Measurements from ENCODE around the gene RBM44. TPM values are rescaled to one million over a fixed set of nuclear protein-coding genes. Genes with fewer than 3 reads are reported as not detected.

RBM44 gene
- total RNA-seq, 1 experiment from 2014 or later, result 0.20 TPM

DNA sequence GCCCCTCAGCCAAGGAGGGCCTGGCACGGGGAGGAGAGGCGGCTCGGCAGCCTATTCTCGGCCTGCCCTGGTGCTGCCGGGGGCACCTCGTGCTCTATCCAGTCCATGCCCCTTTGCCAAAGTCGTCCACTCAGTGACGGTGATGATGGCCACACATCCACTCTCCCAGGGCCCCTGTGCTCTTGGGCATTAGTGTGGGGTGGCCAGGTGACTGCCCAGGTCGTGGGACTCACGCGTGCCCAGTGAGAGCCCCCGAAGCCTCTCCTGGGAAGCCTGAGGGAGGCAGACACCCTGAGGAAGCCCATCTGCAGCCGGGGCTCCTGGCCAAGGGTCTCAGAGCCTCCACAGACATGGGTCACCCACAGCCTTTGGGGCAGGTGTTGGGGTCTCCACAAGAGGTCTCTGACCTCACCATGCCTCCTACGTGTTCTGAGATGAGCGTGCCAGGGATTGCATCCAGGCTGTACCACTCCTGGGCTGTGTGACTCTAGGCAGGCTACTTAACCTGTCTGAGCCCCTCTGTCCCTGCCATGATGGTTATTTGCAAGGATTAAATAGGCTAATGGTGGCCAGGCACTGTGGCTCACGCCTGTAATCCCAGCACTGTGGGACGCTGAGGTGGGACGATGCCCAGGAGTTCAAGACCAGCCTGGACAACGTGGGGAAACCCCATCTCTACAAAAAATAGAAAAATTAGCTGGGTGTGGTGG, 73.8 kb downstream of the RBM44 start:
- Histone ChIP-seq H3K9me3 (no peaks in the 10 kb centered on the region), H3K36me3 (peaks cover 41% of the 10 kb centered on the region), H3K4me3 (no peak overlapping the region), H3K27me3 (no peaks in the 10 kb centered on the region)
- no peak for DNase-seq

DNA sequence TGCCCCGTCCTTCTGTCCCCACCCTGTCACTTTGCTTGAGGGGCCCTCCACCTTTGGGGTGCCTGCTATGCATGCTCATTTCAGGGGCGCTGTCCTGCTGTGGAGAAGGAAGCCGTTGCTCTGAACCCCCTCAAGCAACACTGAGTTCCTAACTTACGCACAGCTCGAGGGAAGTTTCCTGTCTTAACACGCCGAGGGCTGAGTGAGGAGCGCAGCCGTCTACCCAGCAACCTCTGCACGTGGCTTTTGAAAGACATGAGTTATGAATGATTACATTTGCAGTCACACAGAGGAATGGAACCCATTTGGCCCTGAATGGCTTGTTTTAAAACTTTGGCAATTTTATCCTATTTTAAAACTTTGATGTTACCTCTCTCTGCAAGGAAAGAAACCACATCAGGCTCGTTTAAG, 74.8 kb downstream of the RBM44 start:
- peaks cover 46% of the 10 kb centered on the region for H3K36me3 ChIP-seq
- no peak for DNase-seq
- no peaks in the 10 kb centered on the region for H3K27me3 ChIP-seq
- no peaks in the 10 kb centered on the region for H3K9me3 ChIP-seq
- no peak overlapping the region for H3K4me3 ChIP-seq

DNA sequence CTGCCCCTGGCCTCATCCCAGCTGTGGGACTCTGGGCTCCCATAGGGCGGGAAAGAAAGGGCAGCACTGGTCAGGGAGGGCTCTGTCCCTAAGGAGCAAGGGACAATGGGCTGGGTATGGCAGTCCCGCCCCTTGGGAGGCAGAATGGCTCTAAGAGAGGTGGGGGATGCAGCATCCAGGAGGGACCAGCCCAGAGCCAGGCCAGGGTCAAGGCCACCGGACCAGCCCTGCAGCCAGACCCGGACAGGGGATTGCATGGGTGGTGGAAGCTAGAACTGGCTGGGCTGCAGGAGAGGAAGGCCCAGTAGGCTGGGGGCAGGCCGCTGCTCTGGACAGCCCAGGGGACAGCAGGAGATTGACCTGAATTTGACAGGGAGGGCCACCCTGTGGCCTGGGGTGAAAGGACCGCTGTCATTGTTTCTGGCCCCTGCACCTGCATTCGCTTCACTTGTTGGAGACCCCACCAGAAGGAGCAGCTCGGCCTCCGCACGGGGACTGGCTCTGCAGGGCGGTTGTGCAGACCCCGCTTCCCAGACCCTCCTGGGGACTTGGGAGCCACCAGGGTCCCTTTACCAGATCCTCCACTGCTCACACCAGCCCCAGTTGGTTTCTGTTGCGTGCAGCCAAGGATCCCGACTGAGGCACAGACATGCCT, 75.4 kb downstream of the RBM44 start:
- Histone ChIP-seq H3K9me3 (no peaks in the 10 kb centered on the region), H3K4me3 (no peak overlapping the region), H3K27me3 (no peaks in the 10 kb centered on the region), H3K36me3 (peaks cover 47% of the 10 kb centered on the region)
- DNase-seq, result no peak

DNA sequence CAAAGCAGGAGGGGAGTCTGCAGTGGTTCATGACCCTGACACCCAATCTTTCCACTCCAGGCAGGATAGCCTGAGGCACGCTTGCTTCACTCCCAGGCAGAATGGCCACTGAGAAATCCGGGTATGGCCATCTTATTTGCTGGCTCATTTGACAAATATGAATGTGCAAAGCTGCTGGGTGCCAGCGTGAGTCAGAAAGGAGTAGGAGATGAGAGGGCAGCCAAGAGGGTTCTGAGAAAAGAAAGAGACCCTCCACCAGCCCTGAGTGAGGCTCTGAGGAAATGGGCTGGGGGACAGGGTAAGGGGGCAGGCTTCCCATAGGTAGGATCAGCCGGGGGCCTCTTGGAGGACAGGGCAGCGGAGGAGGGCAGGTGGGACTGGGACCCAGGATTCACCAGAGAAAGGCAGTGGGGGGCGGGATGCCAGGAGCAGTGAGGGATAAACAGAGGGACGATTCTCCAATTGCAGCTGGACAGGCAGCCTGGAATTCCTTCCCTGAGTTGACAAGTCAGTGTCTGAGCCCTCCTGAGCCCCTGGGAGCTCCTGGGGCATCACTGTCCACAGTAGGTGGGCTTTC, 76.1 kb downstream of the RBM44 start:
- peak; percentile 93 for DNase-seq
- Histone ChIP-seq H3K9me3 (no peaks in the 10 kb centered on the region), H3K4me3 (no peak overlapping the region), H3K27me3 (no peaks in the 10 kb centered on the region), H3K36me3 (peaks cover 45% of the 10 kb centered on the region)

DNA sequence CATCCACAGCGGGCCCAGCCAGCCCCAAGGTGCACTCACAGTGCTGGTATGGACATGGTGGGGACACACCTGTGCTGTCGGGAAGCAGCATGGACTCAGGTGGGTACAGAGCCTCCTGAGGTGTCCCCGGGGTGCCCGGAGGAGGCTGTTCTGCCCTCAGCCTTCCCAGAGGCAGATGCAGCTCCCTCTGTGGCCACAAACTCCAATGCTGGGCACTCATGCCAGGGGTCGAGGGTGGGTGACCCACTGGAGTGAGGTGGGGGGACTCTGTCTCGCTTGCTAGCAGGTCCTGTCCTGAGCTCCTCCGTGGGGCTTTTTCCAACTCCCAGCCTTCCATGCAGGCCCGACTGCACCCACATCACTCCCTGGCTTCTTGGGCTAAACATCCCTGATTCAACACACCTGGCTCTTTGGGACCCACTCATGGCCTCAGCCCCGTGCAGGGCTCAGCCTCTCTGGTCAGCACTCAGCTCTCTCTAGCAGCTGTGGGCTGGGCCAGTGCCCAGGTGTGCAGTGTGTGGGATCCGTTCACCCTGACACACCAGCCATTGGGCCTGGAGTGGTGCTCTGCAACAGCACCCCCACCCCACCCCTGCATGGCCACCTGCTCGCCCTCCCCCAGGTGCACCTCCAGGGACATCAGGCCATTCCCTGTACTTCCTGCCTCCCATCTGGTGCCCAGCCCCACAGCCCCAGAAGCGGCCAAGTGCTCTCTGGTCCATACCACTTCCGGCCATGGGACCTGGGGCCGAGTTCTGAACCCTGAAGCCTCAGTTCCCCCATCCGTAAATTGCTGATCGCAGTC, 76.9 kb downstream of the RBM44 start:
- Histone ChIP-seq H3K27me3 (no peaks in the 10 kb centered on the region), H3K4me3 (no peak overlapping the region), H3K9me3 (no peaks in the 10 kb centered on the region), H3K36me3 (peaks cover 51% of the 10 kb centered on the region)
- no peak for DNase-seq

DNA sequence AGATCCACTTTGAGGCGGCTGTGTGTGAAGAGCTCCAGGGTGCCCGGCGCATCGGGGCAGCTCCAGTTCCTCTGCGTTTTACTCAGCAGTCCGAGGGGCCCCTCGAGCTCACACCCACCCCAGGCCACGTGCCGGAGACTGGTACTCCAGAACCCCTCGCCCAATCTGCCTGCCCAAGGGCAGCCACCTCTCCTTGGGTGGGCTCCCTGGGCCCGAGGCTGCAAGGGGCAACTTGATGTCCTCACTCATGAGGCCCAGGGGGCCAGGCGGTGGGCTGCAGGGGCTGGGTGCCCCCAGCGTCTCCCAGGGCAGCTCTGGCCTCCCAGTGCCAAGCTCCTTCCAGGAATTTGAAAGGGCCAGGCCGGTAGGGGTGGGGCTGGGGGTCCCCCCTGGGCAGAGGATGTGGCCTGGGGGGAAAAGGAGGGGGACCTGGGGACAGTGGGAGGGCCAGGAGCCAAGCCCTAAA, 77.5 kb downstream of the RBM44 start:
- Histone ChIP-seq H3K4me3 (no peak overlapping the region), H3K27me3 (no peaks in the 10 kb centered on the region), H3K36me3 (peaks cover 57% of the 10 kb centered on the region), H3K9me3 (no peaks in the 10 kb centered on the region)
- no peak for DNase-seq

DNA sequence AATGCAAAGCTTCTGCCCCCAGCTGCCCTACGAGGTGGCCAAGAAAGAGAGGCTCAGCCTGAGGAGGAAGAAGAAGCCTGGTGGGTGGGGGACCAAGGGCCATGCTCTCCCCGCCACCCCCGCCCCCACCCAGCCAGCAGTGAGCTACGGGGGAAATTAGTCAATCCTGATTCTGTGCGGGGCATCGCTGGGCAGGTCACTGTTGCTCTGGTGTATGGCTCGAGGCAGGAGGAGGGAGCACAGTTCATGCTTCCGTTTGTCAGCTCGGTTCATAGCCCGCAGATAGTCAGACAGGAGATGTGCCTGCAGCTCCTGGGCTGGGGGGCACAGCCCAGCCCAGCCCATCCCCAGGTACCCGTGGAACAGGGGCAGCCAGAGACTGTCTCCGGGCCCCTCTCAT, 78.0 kb downstream of the RBM44 start:
- no peak for DNase-seq
- Histone ChIP-seq H3K4me3 (no peak overlapping the region), H3K36me3 (peaks cover 61% of the 10 kb centered on the region)

DNA sequence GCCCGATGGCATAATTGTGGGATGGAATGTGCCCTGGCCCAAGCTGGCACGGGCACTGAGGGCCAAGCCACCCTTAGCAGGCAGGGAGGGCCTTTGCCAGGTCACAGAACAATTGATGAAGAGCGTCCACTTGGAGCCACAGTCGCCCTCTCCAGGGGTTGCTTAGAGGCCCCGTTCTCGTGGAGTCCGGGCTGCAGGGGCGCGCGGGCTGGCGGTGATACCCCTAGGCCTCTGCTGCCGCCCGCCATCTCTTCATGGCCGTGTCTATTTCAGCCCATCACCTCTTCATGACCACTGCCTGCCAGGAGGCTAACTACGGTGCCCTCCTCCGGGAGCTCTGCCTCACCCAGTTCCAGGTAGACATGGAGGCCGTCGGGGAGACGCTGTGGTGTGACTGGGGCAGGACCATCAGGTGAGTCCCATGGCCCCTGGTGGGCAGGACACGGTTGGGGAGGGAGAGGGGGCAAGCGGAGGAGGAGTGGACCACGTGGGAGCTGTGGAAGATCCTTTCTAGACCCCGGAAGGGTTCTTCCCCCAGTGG, 78.4 kb downstream of the RBM44 start:
- no peak overlapping the region for H3K4me3 ChIP-seq
- no peaks in the 10 kb centered on the region for H3K27me3 ChIP-seq
- peaks cover 61% of the 10 kb centered on the region for H3K36me3 ChIP-seq
- no peaks in the 10 kb centered on the region for H3K9me3 ChIP-seq
- DNase-seq, result no peak

More for the DNA sequence above, 78.0 kb downstream of the RBM44 start:
- Histone ChIP-seq H3K9me3 (no peaks in the 10 kb centered on the region), H3K27me3 (no peaks in the 10 kb centered on the region)

DNA sequence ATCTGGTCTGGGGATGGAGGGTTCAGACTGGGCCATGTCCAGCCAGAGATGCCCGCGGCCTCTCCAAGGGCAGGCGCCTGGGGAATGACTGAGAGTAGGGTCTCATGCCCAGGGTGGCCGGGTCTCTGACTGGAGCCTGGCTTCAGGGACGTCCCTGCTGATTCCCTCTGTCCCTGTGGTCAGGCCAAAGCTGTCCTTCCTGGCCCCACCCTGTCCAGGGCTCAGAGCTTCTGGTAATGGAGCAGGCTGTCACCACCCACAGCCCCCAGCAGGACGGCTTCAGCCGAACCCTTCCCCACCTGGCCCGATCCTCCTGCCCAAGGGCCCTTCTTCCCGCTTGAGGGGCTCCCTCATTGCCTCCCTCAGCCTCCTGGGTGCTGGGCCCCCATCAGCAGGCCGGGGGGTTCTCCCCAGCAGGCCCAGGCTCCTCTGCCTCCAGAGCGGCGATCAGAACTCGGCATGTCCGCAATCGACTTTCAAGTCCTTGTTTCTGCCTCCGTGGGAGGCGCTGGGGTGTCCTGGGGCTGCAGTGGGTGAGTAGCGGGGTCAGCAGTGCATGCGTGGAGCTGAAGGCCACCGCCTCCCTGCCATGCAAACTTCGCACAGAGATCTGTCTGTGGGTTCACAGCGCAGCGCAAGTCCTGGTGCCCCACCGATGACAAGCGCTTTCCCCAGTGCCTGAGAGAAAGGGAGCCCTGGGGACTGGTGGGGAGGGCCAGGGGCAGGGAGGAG, 79.2 kb downstream of the RBM44 start:
- no peak for DNase-seq
- H3K4me3 ChIP-seq, result no peak overlapping the region
- no peaks in the 10 kb centered on the region for H3K27me3 ChIP-seq
- peaks cover 68% of the 10 kb centered on the region for H3K36me3 ChIP-seq
- H3K9me3 ChIP-seq, result no peaks in the 10 kb centered on the region

DNA sequence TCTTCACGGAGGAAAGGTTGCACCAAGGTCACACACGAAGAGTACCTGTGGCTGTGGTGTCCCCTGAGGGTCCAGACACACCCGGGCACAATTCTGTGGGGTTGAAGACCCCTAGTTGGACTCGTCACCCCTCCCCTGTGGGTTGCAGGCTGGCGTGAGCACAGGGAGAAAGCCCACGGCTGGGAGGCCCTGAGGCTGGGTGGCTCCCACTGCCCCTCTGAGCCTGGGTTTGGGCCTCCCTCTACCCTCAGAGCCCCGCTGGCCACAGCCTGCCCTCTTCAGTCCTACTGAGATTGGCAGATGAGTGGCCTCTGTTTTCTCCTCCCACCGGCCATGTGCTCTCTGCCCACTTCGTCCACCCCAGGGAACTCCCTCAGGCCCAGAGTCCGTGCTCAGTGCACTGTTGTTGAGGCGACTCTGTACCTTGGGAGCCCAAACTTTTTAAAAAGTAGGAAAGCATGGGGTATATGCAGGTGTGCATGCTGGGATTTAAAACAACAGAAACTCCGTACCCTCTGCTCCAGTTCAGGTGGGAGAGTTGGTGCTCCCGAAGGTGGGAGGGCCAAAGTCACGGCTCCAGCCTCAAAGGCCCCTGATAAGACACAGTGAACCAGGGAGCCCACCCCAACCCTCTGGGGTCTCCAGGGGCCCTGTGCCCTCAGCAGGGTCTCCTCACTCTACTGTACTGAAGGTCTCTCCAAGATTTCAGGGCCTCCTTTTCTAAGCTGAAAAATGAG, 79.9 kb downstream of the RBM44 start:
- Histone ChIP-seq H3K36me3 (peaks cover 72% of the 10 kb centered on the region), H3K9me3 (no peaks in the 10 kb centered on the region), H3K27me3 (no peaks in the 10 kb centered on the region), H3K4me3 (no peak overlapping the region)
- no peak for DNase-seq

DNA sequence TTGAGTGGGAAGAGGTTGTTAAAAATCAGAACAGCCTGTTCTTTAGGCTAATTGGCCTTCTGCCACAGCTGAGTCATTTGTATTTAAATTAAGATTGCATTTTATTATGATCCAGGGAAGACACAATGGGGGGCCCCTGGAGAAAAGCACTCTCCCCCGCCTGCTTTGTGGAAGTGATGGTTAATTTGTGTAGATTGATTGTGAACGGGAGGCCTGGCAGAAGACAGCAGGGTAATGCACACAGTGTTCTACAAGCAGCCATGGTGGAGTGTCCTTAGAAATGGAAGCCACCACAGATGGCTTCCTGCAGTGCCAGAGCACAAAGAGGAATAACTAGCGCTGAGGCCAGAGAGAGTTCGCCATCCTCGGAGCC, 80.5 kb downstream of the RBM44 start:
- no peaks in the 10 kb centered on the region for H3K27me3 ChIP-seq
- H3K4me3 ChIP-seq, result no peak overlapping the region
- DNase-seq, result no peak
- peaks cover 68% of the 10 kb centered on the region for H3K36me3 ChIP-seq
- H3K9me3 ChIP-seq, result no peaks in the 10 kb centered on the region

DNA sequence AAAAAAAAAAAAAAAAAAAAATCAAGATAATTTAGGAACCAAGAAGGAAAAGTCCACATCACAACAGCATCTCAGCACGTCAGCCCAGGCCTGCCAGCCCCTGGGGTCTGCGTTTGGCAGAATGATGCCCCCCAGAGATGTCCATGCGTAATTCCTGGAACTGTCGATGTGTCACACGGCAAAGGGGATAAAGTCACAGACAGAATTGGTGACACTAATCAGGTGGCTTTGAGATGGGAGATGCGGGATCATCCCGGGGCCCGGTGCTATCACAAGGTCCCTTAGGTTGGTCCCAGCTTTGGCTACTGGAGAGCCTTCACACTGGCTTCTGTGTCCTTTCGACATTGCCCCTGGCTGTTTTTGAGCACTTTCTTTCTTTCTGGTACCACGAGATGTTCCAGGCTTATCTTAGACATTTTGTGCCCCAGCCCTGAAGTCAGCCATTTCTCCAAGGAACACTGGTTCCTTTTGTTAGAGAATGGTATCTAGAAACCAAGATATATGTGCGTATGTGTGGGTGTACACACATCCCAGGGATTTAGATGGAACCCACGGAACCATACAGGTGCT, 81.5 kb downstream of the RBM44 start:
- Histone ChIP-seq H3K9me3 (no peaks in the 10 kb centered on the region), H3K36me3 (peaks cover 72% of the 10 kb centered on the region), H3K27me3 (no peaks in the 10 kb centered on the region), H3K4me3 (no peak overlapping the region)
- no peak for DNase-seq

DNA sequence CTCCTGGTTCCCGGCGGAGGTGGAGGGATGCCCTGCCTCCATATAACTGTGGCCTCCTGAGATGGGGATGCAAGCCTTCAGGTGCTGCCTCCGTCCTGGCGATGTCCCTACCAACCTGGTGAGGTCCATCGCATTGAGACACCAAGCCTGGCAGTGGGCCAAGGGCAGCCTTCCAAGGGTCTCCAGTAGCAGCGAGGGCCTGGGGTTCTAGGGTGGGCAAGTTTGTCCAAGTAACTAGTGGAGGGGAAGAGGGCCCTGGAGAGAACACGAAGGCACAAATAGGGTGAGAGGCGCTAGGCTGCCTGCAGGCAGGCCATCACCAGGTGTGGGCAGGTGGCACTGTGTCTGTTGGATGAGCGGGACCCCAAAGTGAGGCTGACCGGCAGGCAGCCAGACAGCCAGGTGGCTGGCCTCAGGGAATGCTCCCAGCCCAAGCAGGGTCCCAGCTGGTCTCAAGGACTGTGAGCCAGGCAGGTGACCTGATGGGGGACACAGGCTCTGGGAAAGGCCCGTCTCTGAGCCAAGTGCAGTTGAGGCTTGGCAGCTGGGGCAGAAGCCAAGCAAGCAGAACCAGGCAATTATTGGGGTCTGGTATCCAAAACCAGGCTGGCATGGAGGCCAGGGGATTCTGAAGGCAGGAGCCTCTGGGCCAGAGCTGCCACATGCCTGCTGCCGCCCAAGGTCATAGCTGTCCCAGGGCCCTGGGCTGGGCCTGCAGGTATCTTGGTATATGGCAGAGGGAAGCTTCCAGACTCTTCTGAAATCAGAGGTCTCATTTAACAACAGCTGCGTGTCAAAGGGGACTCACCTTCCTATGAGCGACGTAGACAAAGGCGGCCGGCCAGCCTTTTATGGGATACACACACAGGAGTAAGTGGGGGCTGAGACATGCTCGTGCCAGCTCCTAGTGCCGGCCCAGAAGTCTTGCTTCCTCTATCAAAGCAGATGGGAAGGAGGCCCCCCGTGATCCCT, 84.2 kb downstream of the RBM44 start:
- H3K4me3 ChIP-seq, result no peak overlapping the region
- no peak for DNase-seq
- H3K27me3 ChIP-seq, result no peaks in the 10 kb centered on the region
- H3K9me3 ChIP-seq, result no peaks in the 10 kb centered on the region
- peaks cover 70% of the 10 kb centered on the region for H3K36me3 ChIP-seq

DNA sequence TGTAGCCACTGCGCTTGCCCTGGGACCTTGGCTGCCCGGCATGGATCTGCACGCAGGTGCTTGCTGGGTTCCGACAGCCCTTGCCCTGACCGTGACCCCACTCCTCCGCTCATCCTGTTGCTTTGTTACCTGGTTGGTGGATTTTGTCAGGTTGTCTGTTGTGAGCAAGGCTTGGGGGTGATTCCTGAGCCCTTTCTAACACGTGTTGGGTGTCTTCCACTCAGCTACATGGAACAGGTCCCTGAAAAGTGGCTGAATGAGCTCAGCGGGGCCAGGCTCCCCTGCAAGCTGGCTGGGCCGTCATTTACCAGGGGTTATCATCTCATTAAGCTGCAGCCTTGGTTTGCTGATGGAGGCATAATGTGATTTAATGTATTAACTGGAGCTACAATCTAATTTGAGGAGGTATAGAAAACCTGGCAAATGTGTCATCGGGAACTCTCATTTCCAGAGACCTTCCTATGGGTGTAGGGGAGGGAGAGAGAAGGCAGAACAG, 85.4 kb downstream of the RBM44 start:
- no peaks in the 10 kb centered on the region for H3K9me3 ChIP-seq
- DNase-seq, result no peak
- H3K27me3 ChIP-seq, result no peaks in the 10 kb centered on the region
- no peak overlapping the region for H3K4me3 ChIP-seq
- H3K36me3 ChIP-seq, result peaks cover 62% of the 10 kb centered on the region

Data from MG63 (cell line).